Middle frontal gyrus (tissue), 1 donor: ENCODE results near the gene PRELID1.
A peak's percentile ranks its signal among the peaks of the same experiment; 100 is the strongest.
"Not testable (repeated sequence)": the region's sequence is repeated elsewhere in the genome, so short reads cannot be mapped to it uniquely, and the experiment has no call there.

ENCODE experiments used
- DNase-seq: peaks from one replicate; pipeline ENCODE4 v3.0.0-alpha.2; 2015; ENCODE audit warnings: low spot score; ENCODE audit errors: extremely low spot score

The PRELID1 gene

DNA sequence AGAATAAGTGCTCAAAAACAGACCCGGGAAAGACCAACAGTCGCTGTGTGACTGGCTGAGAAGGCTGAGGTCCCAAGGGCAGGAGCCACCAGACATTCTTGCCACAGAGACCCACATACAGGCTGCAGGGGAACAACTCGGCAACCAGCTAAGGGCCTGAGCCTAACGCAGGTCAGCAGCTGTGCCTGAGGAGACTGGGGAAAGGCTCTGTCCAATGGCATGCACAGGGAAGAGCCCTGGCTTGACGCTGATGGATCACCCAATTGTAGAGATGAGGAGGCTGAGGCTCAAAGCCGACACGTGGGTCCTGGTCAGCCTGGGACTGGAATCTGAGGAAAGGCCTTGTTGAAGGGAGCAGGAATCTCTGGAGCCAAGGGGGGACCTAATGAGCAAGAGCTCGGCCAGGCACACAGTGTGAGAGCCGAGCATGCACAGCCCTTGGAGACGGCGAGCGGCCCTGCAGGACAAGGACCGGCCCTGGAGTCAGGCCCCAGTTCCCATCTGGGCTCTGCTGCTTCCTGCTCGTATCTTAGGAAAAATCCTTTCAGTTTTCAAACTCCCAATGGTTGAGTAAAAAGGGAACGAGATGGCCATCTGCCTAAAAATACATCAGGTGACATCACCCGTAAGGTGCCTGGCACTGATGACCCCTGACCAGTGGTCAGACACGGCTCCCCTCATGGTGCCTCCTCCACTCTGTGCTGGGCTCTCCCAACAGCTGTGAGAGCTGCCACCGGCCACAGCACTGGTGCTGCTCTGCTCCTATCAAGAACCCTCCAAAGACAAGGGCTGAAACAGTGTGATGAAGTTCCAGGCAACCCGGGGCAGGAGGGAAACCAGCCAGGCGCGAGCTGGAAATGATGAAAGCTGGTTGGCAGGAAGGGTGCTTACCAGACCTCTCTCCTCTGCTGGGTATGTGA lies 31.4 kb downstream of the PRELID1 start:
- DNase-seq = no peak

DNA sequence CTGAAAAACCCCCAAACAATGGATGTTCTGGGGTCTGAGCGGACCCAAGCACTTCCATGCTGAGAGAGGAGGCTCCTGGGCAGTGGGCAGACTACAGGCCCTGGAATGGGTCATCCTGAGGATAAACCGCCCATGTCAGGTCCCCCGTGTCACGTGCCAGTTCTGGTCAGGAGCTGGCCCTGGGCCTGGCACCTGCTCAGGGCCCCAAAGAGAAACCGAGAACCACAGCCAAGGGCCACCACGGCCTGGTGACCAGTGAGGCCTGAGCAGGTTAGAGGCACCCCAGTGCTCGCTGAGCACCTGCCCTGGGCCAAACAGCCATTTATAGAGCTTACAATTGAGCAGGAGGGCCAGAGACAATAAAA lies 32.1 kb downstream of the PRELID1 start:
- no peak for DNase-seq

DNA sequence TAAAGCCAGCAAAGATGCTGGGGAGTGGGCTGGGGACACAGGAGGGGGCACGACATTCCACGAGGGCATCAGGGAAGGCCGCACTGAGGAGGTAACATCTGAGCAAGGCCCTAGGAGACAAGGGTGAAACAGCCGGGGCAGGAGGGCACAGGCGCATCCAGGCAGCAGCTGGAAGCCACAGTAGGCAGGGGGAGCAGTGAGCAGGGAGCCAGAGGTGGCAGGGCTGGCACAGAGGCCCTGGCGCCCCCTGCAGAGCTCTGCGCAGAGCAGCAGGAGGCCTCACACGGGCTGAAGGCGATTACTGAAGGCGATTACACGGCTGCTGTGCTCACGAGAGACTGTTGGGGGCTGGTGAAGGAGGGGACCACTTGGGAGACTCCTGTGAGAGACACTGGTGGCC lies 32.5 kb downstream of the PRELID1 start:
- no peak for DNase-seq

DNA sequence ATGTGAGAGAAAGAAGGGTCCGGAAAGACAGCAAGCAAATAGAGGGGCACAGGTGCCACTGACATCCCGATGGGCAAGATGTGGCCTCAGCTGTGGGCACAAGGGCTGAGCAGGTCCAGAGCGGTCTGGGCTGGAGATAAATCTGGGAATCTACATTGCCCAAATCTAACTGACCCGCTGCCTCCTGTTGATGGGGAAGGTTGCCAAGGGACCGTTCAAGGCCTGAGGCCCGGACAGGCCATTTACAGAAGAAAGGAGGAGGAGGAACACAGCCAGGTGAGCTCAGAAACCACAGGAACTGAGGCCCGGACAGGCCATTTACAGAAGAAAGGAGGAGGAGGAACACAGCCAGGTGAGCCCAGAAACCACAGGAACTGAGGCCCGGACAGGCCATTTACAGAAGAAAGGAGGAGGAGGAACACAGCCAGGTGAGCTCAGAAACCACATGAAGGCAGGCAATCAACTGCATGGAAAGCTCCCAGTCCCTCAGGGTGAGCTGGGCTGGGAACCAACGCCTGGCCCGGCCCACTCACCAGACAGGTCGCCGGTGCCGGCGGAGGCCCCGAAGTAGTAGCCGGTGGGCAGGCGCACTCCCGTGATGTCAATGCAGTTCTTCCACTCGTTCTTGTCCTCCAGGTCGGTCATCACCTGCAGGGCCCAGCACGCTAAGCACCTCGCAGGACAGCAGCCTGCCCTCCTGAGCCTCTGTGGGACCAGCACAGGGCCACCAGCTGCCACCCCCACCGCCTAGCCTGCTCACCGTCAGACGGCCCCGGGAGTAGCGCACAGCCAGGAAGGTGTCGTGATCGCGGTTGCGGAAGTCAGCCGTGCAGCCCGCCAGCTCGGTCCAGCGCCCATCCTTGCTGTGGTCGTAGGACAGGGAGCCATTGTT lies 33.2 kb downstream of the PRELID1 start:
- DNase-seq = no peak

DNA sequence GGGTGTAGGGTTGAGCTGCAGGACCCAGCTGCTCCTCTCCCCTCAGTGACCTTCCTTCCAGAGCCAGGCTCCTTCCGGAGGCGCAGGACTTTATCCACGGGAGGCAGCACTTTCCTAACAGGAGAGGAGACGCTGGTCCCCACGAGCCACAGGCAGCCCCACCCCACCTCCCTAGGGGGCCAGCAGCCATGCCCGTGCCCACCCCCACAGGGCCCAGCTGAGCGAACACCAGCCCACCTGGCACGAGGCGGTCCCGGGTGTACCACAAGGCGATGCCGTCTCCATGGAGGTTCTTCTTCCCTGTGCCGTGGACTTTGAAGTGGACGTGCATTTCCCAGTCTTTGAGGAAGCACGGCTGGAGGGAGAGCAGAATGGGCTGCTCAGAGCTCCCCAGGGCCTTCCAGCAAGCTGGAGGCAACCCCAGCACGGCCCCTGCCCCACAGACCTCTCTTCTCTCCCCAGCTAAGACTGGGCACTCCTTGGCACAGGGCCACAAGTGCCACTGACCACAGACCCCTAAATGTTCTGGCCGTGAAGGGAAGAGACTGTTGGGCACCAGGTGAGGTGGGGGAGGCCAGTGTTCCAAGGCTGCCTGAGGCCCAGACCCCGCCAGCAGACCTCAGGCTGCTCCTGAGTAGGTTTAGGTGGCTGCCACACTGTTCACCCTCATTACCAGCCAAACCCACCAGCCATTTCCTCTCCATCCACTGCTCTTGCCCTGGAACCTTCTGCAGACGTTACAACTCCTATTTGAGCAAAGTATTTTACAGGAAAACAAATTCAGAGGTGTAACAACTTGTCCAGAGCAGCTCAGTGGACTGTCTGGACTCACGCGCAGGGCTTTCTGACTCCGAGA lies 34.9 kb downstream of the PRELID1 start:
- no peak for DNase-seq

DNA sequence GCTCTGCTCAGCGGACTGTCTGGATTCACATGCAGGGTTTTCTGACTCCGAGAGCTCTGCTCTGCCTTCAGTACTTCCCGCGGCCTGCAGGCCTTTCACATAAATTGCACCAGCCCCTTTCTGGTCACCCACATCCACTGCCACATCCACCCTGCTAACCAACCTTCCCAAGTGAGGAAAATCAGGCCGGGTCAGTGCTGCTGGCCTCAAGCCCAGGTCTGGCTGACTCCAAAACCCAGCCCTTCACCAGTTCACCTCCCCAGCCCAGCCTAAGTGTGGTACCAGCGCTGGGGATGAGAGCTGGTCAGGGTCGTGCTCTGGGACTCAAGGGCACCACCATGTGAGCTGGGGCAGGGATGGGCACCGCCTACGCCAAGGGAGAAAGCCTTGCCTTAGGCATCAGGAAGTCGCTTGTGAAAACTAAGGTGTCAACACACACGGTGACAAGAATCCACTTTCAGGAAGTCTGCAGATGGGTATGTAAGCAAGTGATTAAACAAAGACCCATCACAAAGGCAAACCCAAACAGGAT lies 35.6 kb downstream of the PRELID1 start:
- DNase-seq = no peak

DNA sequence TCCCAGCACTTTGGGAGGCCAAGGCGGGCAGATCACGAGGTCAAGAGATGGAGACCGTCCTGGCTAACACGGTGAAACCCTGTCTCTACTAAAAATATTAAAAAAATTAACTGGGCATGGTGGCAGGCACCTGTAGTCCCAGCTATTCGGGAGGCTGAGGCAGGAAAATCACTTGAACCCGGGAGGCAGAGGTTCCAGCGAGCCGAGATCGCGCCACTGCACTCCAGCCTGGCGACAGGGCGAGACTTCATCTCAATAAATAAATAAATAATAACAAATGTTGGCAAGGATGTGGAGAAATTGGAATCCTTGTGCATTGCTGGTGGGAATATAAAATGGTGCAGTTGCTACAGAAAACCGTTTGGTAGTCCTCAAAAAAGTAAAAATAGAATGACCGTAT lies 39.4 kb downstream of the PRELID1 start:
- DNase-seq = not testable (repeated sequence)

DNA sequence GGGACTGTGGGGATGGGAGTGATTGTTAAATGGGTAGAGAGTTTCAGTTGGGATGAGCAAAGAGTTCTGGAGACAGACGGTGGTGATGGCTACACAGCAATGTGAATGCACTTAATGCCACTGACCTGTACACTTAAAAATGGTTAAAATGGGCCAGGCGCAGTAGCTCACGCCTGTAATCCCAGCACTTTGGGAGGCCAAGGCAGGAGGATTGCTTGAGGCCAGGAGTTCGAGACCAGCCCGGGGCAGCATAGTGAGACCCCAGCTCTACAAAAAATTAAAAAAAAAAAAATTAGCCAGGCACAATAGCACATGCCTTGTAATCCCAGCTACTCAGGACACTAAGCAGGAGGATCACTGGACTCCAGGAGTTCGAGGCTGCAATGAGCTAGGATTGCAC lies 40.2 kb downstream of the PRELID1 start:
- no peak for DNase-seq

DNA sequence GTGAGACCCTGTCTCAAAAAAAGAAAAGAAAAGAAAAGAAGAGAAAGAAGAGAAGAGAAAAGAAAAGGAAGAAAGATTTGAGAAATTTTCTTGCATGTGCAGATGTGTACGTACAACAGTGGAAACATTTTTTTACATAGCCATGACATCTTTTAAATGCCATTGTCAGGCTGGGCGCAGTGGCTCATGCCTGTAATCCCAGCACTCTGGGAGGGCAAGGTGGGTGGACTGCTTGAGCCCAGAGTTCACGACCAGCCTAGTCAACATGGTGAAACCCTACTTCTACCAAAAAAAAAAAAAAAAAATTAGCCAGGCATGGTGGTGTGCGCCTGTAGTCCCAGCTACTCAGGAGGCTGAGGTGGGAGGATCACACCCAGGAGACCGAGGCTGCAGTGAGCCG lies 41.3 kb downstream of the PRELID1 start:
- DNase-seq = no peak

DNA sequence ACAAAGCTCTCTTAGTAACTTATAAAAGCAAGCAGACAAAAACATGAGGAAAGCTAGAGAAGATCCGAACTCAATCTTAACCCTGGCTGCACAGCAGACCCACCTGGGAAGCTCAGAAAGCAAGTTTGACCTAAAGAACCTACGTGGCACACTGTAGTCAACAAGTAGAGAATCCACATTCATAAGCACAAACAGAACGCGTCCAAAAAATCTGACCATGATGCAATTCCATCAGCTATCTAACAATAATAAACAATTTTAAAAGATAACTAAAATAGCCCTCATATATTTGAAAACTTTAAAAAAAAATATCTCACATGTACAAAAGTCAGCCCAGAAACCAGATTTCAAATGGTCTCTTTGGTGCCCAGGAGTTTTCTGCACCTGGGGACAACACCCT lies 43.2 kb downstream of the PRELID1 start:
- DNase-seq = no peak

DNA sequence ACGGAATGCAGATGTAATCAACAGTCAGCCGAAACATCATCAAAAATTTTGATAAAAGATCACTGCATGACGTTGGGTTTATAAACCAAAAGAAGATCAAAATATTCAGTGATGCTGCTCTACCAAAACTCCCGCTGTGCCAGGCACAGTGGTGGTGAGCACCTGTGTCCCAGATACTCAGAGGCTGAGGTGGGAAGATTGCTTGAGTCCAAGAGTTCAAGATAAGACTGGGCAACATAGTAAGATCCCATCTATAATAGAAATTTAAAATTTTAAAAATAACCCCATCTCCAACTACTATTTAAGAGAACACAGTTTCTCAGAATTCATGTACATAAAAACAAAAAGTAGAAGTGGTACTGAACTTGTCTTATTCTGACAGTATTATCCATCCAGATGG lies 44.1 kb downstream of the PRELID1 start:
- DNase-seq = no peak

DNA sequence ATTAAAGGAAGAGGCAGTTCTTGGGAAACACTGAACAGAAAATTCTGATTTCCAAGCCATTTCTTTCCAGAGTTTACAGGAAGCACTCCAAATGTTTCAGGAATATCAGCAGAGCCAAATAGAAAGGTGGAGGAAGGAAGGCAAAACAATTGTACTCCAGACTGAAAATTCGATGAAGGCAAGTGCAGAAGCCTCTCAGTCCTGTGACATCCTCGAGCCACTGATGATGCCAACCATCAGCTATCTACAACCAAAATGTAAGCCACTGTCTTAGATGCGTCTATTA lies 45.7 kb downstream of the PRELID1 start:
- DNase-seq = no peak

DNA sequence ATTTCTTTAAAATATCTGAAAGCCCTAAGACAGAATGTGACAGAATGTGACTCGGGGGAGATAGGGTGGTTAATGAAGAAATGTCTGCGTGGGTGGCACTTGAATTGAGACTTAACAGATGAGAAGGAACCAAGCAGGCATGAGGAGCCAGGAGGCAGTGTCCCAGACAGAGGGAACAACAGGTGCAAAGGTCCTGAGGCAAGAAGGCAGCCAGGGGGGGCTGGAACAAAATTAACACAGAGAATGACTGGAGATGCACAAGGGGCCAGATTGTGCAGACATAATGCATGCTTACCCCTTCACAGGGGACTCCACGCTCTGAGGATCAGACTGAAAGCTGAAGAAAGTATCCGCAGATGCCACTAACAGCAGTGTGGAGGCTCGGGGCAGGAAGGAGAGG lies 46.2 kb downstream of the PRELID1 start:
- no peak for DNase-seq

DNA sequence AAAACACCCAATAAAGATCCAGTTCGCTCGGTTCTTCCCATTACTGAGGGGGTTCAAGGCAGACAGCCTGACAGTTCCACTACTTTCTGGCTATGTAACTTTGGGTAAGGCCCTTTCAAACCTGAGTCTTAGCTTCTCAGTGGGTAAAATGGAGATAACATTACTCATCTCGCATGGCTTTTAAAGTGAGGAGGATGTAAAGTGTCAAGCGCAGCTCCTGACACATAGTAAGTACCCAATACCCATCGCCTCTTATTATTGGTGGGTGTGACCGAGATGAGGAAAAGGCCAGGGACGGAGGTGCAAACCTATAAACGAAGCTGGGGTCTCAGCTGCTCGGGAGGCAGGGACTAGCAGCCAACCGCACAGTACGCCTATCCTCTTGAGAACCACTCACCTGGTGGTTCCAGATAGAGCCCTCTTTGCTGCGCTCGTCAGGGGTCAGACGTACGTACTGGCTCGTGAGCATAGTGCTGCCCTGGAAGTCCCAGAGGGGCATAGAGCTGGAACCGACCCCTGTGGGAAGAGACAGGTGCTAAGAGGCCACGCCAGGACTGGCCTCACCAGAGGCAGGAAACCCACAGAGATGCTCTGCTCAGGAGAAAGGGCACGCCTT lies 47.3 kb downstream of the PRELID1 start:
- DNase-seq = no peak

DNA sequence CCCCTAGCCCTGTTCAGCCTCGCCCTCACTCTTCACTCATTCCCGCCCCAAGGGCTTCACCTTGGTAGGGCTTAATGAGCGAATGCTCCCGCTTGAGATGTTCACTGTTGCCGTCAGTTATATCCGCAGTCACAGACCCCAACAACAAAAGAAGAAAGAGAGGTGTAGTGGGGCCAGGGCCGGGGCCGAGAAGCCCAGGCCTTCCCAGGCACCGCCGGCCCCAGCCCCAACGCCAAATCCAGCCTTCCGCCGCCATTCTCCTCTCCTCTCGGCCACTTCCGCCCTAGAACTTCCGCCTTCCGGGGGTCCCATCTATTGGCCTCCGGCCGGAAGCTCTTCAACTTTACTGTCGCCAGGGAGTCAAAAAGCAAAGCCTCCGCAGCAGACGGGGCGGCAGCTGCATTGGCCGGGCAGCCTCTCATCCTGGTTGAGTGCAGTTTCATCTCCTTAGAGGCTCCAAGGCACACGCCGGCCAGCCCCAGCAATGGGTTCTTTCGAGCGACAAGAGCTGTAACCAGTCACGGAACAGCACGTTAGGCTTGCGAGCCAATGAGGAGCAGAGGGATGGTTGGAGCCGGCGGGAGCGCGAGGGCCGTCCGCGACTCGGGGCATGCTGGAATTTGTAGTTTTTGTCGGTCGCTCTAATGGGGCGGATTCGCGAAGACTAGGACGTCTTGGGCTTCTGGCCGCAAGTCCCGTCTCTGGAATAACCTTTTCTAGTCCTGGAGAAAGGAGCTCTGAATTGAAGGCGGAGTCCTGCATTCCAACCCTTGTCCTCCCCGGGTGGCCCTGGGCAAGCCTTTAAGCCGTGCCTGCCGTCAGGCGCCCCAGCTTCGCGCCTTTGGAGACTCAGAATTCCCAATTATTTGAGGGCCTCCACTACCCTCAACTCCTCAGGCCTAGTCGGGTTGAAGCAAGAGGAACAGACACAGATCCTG lies 48.1 kb downstream of the PRELID1 start, which contains the start of gene LMAN2:
Gene LMAN2 (minus strand): TSS at position 277 of the 938 bp plus-strand sequence. CDS start 21 bp downstream, at position 256.
- DNase-seq = peak; percentile 93

DNA sequence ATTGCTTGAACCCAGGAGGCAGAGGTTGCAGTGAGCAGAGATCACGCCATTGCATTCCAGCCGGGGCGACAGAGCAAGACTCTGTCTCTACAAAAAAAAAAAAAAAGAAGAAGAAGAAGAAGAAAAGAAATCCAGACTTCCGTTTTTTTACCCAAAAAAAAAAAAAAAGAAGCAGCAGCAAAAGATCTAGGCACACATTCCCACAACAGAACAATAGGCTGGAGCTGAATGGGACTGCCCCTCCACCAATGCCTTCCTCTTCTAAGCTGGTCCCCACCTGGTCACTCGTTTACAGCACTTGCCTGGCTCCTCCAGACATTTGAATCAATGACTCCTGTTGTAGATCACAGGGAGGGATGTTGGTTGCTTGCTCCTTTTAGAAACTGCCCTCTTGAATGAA lies 49.5 kb downstream of the PRELID1 start:
- DNase-seq = no peak

DNA sequence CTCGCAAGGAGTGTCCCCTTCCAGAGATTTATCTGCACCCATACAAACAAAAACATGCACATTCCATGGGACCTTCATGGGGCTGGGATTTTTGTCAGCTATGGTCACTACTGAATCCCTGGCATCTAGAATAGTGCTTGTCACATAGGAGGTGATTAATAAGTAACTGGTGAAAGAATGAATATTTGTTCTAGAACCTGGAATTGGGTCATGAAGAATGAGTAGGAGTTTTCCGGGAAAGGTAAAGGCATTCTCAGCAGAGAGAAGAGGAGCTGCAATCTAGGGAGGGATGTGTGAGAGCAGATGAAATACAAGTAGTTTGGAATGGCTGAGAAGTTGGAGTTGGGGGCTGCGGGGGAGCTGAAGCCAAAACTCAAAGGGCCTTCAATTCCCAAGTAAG lies 50.7 kb downstream of the PRELID1 start:
- DNase-seq = no peak

DNA sequence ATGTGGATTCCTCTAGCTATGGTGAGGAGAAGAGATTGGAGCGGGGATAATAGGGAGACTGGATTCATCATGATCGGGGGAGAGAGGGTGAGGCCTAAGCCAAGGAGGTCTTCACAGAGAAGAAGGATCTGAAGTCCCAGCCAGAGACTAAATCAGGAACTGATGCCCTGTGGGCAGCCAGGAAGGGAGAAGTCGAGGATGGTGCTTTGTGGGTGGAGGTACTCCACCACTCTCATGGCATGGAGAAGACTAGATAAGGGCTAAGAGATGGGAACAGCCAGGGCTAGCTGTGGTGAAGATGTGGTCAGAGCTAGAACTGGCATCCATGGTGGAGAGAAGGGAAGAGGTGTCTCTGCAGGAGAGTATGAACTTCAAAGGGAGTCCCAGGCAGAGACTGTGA lies 51.1 kb downstream of the PRELID1 start:
- no peak for DNase-seq

DNA sequence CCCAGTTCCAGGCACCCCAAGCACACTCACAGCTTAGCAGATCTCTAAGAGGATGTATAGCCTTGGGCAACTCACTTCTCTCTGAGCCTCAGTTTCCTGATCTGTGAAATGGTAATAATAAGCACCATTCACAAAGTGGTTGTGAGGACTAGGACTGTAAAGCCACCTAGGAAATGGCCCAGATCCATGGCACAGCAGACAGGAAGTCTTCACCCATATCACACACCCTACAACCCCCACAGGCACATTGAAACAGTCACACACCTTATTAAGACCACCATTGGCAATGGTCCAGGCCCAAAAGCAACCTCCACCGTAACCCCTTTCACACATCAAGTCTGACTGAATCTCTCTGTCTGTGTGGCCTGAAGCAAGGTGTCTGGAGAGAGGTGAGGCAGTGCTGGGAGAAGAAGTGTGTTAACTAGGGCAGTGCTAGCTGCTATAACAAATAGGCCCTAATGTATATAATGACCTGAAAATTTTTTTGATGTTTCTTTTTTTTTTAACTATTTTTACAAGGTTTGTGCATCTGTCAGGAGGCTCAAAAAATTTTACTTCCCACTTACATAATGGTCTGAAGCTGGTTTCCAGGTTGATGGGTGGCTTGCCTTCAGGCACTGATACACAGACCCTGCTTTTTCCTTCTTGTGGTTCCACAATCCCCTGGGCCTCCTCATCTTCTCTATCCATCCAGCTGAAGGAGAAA lies 51.7 kb downstream of the PRELID1 start:
- DNase-seq = no peak
